ENCODE measurements around the gene ARMC9.

DNA sequence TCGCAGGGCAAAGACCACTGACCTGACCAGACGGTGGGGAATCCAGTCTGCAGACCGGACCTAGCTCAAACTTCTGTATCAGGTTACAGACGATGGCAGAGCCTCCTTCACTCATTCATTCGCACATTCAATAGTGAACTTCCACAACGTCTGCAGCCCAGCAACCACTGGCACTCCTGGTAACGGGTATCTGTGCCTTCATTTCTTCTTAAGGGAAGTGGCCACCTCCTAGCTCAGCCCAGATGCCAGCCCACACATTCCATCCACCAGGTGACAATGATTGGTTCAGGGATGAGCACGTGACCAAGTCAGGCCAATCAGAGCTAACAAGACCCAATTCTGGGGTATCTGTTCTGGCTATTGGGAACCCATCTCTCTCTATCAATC lies 15.9 kb upstream of the ARMC9 start:
- TF ChIP-seq, protein P1, sequence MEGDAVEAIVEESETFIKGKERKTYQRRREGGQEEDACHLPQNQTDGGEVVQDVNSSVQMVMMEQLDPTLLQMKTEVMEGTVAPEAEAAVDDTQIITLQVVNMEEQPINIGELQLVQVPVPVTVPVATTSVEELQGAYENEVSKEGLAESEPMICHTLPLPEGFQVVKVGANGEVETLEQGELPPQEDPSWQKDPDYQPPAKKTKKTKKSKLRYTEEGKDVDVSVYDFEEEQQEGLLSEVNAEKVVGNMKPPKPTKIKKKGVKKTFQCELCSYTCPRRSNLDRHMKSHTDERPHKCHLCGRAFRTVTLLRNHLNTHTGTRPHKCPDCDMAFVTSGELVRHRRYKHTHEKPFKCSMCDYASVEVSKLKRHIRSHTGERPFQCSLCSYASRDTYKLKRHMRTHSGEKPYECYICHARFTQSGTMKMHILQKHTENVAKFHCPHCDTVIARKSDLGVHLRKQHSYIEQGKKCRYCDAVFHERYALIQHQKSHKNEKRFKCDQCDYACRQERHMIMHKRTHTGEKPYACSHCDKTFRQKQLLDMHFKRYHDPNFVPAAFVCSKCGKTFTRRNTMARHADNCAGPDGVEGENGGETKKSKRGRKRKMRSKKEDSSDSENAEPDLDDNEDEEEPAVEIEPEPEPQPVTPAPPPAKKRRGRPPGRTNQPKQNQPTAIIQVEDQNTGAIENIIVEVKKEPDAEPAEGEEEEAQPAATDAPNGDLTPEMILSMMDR (IDR thresholded peaks at IDR 0.05) = no peak
- no peak for TF ChIP-seq POLR2A (IDR thresholded peaks at IDR 0.05)

All from body of pancreas (tissue), 4 donors.